Measurements from ENCODE around the gene METTL14.
"Not testable (repeated sequence)": the region's sequence is repeated elsewhere in the genome, so short reads cannot be mapped to it uniquely, and the experiment has no call there.

METTL14 gene

DNA sequence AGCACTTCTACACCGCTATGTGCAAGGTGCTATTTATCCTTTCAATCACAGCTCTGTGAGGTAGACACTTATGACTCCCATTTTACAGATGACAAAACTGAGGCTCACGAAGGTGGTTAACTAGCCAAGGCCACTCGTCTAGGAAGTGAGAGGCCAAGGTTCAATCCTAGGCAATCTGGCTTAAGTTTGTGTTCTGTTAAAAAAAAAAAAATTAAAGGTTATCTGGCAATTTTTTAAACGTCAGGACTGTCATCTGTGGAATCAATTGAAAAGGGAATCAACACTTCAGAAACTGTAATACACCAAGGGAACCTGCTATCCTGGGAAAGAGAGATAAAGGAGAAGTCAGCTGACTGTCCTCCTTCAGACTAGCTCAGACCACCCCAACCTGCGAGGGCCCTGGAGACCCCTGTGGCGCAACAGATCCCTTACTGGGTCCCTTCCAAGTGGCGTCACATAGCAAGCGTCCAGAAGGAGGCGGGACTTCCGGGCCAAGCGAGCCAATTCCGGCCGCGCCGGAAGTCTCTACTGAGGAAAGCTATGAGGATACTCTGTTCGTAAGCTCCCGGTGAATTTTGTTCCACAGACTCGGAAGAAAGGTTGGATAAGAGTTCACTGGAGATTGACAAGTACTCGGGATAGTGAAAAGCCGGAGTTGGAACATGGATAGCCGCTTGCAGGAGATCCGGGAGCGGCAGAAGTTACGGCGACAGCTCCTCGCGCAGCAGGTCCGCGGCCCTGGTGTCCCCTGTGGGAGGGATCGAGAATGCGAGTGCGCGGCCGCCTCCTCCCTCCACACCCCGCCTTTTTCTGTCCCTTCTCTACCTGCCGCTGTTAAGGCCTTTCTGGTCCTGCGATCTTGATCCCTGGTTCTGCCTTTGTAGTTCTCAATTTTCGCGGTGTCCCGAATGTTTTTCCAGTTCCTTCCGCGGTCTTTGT lies at the start of gene METTL14:
Gene METTL14 (plus strand): TSS at position 520 of the 939 bp plus-strand sequence. CDS start 143 bp downstream, at position 663.
- TF ChIP-seq, protein P1, sequence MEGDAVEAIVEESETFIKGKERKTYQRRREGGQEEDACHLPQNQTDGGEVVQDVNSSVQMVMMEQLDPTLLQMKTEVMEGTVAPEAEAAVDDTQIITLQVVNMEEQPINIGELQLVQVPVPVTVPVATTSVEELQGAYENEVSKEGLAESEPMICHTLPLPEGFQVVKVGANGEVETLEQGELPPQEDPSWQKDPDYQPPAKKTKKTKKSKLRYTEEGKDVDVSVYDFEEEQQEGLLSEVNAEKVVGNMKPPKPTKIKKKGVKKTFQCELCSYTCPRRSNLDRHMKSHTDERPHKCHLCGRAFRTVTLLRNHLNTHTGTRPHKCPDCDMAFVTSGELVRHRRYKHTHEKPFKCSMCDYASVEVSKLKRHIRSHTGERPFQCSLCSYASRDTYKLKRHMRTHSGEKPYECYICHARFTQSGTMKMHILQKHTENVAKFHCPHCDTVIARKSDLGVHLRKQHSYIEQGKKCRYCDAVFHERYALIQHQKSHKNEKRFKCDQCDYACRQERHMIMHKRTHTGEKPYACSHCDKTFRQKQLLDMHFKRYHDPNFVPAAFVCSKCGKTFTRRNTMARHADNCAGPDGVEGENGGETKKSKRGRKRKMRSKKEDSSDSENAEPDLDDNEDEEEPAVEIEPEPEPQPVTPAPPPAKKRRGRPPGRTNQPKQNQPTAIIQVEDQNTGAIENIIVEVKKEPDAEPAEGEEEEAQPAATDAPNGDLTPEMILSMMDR (IDR thresholded peaks at IDR 0.05; ENCODE audit: control insufficient read depth, extremely low read depth, insufficient read depth): no peak
- H3K4me3 ChIP-seq (ENCODE audit: low read depth, low read length): peak within 1 kb of the TSS; percentile 92

DNA sequence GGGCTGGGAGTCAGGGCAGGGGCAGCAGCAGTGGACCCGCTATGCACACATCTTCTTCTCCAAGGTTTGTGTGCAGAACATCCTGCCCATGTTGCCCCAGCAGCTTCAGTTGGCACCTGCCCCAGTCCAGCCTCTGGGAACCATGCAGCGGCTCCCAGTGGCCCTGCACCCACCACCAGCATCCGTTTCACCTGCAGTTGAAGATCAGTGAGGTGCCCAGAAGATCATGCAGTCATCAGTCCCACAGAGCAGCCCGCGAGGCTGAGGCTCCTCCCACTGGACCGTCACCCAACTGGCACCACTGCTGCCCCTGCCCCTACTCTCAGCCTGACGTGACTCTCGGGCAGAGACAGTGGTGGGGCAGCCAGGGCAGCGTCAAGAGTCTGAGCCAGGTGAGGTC lies 49.1 kb upstream of the METTL14 start:
- not testable (repeated sequence) for DNase-seq (ENCODE audit: low read depth); H3K4me3 ChIP-seq (ENCODE audit: low read depth, low read length)

More for the DNA sequence above, at the start of gene METTL14:
- DNase-seq (ENCODE audit: low read depth): peak; percentile 56

DNA sequence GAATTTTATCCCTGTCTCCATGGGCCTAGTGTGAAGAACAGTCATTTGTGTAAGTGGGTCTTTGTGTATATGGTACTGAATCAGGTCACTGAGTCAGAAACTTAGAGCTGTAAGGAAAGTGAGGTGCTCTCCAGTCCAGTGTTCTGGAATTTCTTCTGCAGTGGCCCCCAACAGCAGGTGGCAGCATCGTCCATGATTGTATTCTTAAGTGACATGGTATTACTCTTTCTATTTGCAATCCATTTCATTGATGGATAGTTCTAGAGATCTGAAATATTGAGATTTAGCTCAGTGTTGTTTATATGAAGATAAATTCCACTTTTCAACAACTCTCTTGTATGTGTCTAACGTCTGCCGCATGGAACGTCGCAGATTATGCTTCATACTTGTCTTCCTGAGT lies 20.5 kb upstream of the METTL14 start:
- H3K4me3 ChIP-seq (ENCODE audit: low read depth, low read length); DNase-seq (ENCODE audit: low read depth): not testable (repeated sequence)

DNA sequence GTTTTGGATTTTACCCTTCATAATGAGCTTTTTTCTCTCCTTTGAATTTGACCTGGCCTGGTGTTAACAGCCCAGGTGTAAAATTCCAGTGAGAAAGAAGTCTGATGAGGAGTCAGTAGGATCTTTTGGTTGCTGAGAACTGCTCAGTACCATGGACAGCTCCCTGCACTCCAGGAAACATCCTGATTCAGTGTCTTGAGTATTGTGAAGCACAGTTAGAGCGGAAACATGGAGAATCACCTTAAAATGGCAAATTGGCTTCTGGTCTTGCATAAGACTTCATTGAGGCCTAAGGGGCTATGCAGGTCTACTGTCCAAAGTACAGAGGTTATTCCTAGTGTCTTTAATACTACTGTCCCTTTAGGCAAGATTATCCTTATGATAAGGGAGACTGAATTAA lies 16.0 kb upstream of the METTL14 start:
- H3K4me3 ChIP-seq (ENCODE audit: low read depth, low read length); DNase-seq (ENCODE audit: low read depth): not testable (repeated sequence)

More for the DNA sequence above, 20.5 kb upstream of the METTL14 start:
- TF ChIP-seq, protein P1 (IDR thresholded peaks at IDR 0.05; ENCODE audit: control insufficient read depth, extremely low read depth, insufficient read depth): peak; percentile 55

DNA sequence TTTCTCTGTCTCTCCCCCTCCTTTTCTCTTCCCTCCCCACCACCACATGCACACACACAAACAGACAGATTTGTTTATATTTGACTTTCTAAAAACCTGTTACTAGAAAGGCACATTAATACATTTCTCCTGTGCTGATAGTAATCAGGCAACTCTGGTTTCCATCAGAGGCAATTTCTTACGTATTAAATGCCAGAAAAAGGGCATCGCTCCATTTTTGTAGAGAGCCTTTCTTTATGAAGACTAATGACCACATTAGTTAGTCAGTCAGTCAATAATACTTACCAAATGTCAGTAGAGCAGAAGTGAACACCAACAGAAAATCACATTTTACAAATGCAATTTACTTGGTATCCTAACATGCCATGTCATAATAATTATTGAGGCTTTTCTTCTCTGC lies 14.2 kb upstream of the METTL14 start:
- DNase-seq (ENCODE audit: low read depth); H3K4me3 ChIP-seq (ENCODE audit: low read depth, low read length): not testable (repeated sequence)

DNA sequence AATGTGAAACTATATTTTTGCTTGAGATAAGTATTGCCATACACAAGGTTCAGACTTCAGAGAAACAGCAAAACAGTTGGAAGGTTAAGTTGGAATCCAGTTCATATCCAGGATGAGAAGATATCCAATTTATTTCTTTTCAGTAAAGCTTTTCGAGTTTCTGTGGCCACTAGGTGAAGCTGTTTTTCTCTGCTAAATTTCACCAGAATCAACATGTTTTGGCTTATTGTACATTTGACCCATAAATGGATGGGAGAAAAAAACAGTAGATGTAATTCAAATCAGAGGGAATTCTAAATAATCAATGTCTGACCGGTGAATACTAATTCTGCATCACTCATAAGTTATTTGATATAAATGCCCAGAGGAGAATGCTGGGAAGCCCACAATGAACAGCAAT lies 9.1 kb upstream of the METTL14 start:
- TF ChIP-seq, protein P1 (IDR thresholded peaks at IDR 0.05; ENCODE audit: control insufficient read depth, extremely low read depth, insufficient read depth): no peak
- no peak for DNase-seq (ENCODE audit: low read depth)
- H3K4me3 ChIP-seq (ENCODE audit: low read depth, low read length): no peak overlapping the region

DNA sequence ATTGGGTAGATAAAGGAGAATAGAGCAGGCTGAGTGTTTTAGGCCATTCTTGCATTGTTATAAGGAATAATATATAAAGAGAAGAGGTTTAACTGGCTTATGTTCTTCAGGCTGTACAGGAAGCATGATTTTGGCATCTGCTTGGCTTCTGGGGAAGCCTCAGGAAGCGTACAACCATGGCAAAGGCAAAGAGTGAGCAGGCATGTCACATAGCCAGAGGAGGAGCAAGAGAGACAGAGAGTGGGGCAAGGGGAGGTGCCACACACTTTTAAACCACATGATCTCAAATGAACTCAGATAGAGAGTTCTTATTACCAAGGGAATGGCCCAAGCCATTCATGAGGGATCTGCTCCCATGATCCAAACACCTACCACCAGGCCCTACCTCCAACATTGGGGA lies 4.4 kb upstream of the METTL14 start:
- H3K4me3 ChIP-seq (ENCODE audit: low read depth, low read length): no peak overlapping the region
- TF ChIP-seq, protein P1 (IDR thresholded peaks at IDR 0.05; ENCODE audit: control insufficient read depth, extremely low read depth, insufficient read depth): no peak
- DNase-seq (ENCODE audit: low read depth): no peak

DNA sequence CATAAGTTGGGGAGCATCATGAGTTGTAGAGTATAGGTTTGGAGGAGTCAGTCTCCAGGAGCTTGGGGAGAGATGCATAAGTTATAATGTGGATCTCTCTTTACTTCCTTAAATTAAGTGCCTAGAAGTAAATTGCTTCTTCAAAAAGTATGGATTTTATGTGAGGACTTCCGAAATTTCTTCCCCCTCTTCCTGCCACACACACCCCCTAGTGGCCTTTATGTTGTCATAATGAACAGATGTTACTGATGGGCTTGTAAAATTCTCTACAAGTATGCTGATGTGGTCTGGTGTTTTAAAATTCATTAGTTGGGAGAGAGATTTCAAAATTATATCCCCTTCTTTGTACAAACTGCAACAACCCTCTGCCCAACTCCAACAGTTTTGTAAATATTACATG lies 2.3 kb upstream of the METTL14 start:
- DNase-seq (ENCODE audit: low read depth): no peak
- TF ChIP-seq, protein P1 (IDR thresholded peaks at IDR 0.05; ENCODE audit: control insufficient read depth, extremely low read depth, insufficient read depth): peak; percentile 49
- no peak overlapping the region for H3K4me3 ChIP-seq (ENCODE audit: low read depth, low read length)
